Fibroblast of mammary gland (primary cell): ENCODE results near the gene LHPP.

Experiments
- DNase-seq: peaks from one replicate; pipeline ENCODE4 v3.0.0-alpha.2; 2010; ENCODE audit warnings: low read depth
- H3K4me3 ChIP-seq: 2 replicates; pipeline ENCODE4 v1.5.1; 2011; ENCODE audit warnings: low read depth, mild to moderate bottlenecking, low read length, moderate library complexity; ENCODE audit not compliant: control insufficient read depth
- TF ChIP-seq, protein P1 (sequence below): conservative IDR thresholded peaks from 2 replicates; pipeline ENCODE4 v1.5.1; 2011; ENCODE audit warnings: low read depth, low read length, inconsistent platforms; ENCODE audit not compliant: control insufficient read depth, insufficient read depth

The LHPP gene

DNA sequence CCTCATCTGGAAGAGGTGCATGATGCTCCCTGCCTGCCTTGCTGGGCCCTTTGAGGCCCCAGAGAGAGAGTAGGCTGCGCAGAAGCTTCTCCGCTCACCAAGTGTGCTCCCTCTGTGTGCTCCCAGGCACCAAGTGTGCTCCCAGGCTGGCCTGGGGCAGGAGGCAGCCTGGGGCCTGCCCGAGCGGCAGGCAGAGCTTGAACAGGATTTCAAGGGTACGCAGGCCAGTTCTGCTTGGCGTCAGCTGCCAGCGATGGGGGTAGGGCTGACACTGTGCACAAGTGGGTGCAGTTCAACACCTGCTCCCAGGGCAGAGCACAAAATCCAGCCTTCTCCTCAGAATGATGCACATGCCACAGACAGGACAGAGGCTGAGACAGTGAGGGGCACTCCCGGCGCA lies 162.8 kb downstream of the LHPP start:
- H3K4me3 ChIP-seq, result no peak overlapping the region
- DNase-seq, result no peak
- TF ChIP-seq, protein P1, sequence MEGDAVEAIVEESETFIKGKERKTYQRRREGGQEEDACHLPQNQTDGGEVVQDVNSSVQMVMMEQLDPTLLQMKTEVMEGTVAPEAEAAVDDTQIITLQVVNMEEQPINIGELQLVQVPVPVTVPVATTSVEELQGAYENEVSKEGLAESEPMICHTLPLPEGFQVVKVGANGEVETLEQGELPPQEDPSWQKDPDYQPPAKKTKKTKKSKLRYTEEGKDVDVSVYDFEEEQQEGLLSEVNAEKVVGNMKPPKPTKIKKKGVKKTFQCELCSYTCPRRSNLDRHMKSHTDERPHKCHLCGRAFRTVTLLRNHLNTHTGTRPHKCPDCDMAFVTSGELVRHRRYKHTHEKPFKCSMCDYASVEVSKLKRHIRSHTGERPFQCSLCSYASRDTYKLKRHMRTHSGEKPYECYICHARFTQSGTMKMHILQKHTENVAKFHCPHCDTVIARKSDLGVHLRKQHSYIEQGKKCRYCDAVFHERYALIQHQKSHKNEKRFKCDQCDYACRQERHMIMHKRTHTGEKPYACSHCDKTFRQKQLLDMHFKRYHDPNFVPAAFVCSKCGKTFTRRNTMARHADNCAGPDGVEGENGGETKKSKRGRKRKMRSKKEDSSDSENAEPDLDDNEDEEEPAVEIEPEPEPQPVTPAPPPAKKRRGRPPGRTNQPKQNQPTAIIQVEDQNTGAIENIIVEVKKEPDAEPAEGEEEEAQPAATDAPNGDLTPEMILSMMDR, result no peak

DNA sequence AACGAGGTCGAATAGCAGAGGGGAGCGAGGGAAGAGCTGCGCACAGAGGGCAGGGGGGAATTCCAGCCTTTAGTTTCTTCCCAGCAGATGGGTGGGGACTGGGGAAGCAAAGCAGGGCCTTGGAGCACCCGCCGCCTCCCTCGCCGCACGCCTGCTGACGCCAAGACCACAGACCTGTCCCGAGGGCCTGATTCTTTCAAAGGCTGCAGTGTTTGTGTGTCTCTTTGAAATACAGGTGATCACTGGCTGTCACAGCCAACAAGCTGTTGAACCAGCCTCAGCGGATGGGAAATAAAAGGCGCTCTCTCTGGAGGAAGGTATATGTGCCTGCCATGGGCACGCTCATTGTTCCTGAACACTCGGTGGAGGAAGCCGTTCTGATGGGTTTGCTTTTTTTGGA lies 163.3 kb downstream of the LHPP start:
- H3K4me3 ChIP-seq, result no peak overlapping the region
- TF ChIP-seq, protein P1, result no peak
- no peak for DNase-seq

DNA sequence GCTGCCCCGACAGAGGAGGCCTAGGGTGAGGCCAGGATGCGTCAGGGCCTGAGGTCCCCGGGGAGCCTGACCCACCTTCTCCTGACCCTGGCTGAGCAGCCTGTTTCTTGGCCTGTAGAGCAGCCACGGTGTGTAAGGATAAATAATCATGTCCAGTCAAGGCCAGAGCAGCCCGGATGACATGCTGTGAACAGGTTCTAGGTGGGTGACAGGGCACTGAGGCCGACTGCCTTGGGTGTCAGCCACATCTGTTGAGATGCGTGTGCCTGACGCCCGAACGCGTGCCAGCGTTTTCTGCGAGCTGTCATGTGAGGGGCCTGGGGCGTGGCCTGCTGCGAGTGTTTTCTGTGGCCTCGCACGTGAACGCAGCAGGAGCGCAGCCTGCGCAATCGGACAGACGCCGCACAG lies 164.2 kb downstream of the LHPP start:
- TF ChIP-seq, protein P1, result no peak
- DNase-seq, result peak; percentile 35
- H3K4me3 ChIP-seq, result no peak overlapping the region

DNA sequence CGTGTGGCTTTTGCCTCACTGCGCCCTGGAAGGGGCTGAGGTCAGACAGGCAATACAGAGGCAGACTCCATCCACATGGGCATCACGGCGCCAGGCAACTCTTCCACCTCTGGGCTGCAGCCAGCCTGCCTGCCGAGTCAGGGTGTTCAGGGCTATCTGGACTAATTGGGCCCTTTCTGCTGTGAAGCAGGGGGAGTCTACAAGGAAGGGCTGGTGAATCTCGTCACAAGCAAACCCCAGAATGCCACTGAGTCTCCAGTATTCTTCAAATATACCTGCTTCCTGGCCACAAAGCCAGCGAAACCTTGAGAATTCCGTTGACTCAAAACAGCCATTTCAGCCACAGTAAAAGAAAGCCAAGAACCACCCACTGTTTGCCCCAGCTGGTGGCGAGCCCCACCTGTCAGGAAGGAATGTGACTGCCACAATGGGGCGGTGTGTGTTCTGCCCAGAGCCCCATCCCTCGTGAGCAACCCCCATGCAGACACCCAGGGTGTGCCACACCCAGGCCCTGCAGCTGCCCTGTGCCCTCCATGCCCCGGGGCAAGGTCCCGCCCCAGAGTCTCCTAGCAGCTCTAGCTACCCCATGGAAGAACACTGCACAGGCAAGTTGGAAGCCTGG lies 165.2 kb downstream of the LHPP start:
- DNase-seq, result no peak
- TF ChIP-seq, protein P1, result no peak
- no peak overlapping the region for H3K4me3 ChIP-seq

DNA sequence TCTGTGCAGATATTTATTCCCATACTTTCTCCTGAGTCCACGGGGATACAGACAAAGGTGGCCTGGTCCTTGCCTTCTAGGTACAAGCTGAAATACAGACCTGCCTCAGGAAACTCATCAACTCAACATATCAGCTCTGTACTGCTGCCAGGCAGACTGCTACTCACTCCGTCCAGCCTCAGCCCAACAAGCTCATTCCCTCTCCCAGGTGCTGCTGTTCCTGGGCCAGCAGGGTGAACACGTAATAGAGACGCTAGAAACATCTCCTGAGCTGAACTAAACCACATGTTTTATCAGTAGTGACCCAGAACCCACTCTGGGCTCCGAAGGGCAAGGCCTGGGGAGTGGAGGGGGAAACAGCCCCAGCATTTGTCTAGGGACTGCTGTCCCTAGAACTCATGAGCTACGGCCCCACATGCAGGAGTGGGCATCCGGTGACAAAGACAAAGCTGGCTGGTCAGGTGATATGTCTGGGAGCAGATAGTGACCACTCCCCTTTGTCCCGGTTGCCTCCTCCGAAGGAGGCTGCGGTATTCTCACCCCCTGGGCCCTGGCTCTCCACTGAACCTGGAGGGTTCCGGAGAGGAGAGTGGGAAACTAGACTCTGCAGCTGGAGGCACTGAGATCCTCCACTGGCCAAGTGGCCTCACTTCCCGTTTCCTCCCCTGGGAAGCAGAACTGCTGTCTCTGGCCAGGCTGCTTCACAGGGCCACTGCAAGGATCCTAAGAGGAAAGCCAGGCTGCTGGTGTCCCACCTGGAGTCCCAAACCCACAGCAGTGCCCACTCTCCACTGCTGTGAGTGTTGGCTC lies 166.4 kb downstream of the LHPP start:
- TF ChIP-seq, protein P1, result no peak
- H3K4me3 ChIP-seq, result no peak overlapping the region
- DNase-seq, result no peak

DNA sequence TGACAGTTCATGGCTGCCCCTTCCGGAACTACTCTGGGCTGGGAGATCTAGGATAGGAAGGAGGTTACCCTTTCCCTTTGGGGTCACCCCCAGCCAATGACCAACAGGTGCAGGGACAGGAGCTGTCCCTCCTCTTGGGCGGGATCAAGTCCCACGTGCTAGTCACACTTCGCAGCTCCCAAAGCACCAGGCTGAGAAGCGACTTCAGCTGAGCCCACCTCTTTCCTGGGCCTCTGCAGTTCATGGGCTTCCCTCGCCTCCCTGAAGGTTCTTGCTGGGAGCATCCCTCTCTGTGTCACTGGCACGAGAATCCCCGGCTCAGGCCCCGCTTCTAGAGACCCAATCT lies 167.0 kb downstream of the LHPP start:
- DNase-seq, result no peak
- no peak overlapping the region for H3K4me3 ChIP-seq
- TF ChIP-seq, protein P1, result no peak

DNA sequence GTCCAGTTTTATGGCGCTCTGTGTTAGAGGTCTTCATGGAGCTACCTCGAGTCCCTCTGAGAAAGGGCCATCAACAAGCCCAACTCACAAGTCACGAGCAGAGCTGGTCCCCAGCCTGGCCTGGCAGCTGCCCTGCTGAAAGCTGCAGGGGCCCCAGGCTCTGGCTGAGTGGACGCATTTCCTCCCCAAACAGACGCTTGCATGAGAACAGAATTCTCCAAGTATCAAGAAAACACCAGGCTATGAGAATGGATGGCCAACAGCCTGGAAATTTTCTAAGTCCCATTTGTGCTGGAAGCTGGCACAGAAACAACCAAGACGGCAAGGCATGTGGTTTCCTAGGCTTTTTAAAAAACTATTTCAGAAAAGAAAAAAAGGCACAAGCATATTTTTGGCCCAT lies 167.8 kb downstream of the LHPP start:
- DNase-seq, result no peak
- no peak overlapping the region for H3K4me3 ChIP-seq
- TF ChIP-seq, protein P1, result no peak
